PC-3 (cell line): ENCODE results near the gene TUBGCP6. TPM values are rescaled to one million over a fixed set of nuclear protein-coding genes. Genes with fewer than 3 reads are reported as not detected.

ENCODE experiments used
- ATAC-seq: fragments of 200-7000 bp; cut with Tn5 transposase; 2 replicates; pipeline ENCODE4 v1.9.1; 2020; ENCODE audit warnings: mild to moderate bottlenecking, moderate library complexity
- BruUV-seq: library from RNA; stranded (reverse); fragments of 400-500 nt; replicated peaks from 2 replicates; lab custom pipeline; 2021; lab: Mats Ljungman, UMichigan
- CTCF ChIA-PET: fragments of 300-600 bp; sonication (Branson Sonifier 250); formaldehyde crosslinking; loops from one replicate; lab custom pipeline; 2022; ENCODE audit warnings: antibody characterized with exemption; lab: Charles Lee
- POLR2A ChIA-PET: fragments of 300-600 bp; sonication (Branson Sonifier 250); formaldehyde crosslinking; loops from one replicate; lab custom pipeline; 2022; ENCODE audit warnings: antibody characterized with exemption; ENCODE audit not compliant: unreplicated experiment; lab: Charles Lee
- DNase-seq: peaks from one replicate; pipeline ENCODE4 v3.0.0-alpha.2; 2015
- H2AFZ ChIP-seq: fragments of 300-600 bp; sonication (generic); 2 replicates; pipeline ENCODE4 v1.6.0; 2016; ENCODE audit warnings: antibody characterized with exemption, low read length
- H3F3A ChIP-seq: fragments of 300-600 bp; sonication (generic); one replicate; pipeline ENCODE4 v1.6.0; 2017; ENCODE audit warnings: antibody characterized with exemption, low read length, control low read depth, mild to moderate bottlenecking; ENCODE audit not compliant: unreplicated experiment
- H3K27ac ChIP-seq: fragments of 300-600 bp; sonication (generic); 2 replicates; pipeline ENCODE4 v1.5.1; 2016; ENCODE audit warnings: mild to moderate bottlenecking, low read length
- H3K27me3 ChIP-seq: fragments of 300-600 bp; sonication (generic); 2 replicates; pipeline ENCODE4 v1.6.1; 2016; ENCODE audit warnings: low read length, mixed read lengths
- H3K36me3 ChIP-seq: fragments of 300-600 bp; sonication (generic); 2 replicates; pipeline ENCODE4 v1.6.1; 2016; ENCODE audit warnings: low read depth, mixed run types, low read length, mixed read lengths
- H3K4me1 ChIP-seq: fragments of 300-600 bp; sonication (generic); 2 replicates; pipeline ENCODE4 v1.5.1; 2016; ENCODE audit warnings: low read length; ENCODE audit not compliant: insufficient read depth
- H3K4me2 ChIP-seq: fragments of 300-600 bp; sonication (generic); 2 replicates; pipeline ENCODE4 v1.6.0; 2016; ENCODE audit warnings: low read length
- H3K4me3 ChIP-seq: fragments of 300-600 bp; sonication (generic); 2 replicates; pipeline ENCODE4 v1.5.1; 2016; ENCODE audit warnings: mild to moderate bottlenecking, low read length, mixed read lengths
- H3K79me2 ChIP-seq: fragments of 300-600 bp; sonication (generic); 2 replicates; pipeline ENCODE4 v1.6.1; 2017; ENCODE audit warnings: low read length, mixed read lengths
- H3K9ac ChIP-seq: fragments of 300-600 bp; sonication (generic); 2 replicates; pipeline ENCODE4 v1.6.0; 2016; ENCODE audit warnings: mild to moderate bottlenecking, low read length
- H3K9me2 ChIP-seq: fragments of 300-600 bp; sonication (generic); replicated peaks from 2 replicates; pipeline ENCODE4 v1.6.1; 2016; ENCODE audit warnings: mixed run types, low read length, mixed read lengths
- H3K9me3 ChIP-seq: fragments of 300-600 bp; sonication (generic); 2 replicates; pipeline ENCODE4 v1.6.1; 2016; ENCODE audit warnings: low read length, mixed read lengths
- H4K20me1 ChIP-seq: fragments of 300-600 bp; sonication (generic); 2 replicates; pipeline ENCODE4 v1.6.1; 2016; ENCODE audit warnings: low read length, mixed read lengths
- EZH2 ChIP-seq: fragments of 300-600 bp; sonication (generic); IDR thresholded peaks from one replicate; pipeline ENCODE4 v1.6.1; 2017; ENCODE audit warnings: antibody characterized with exemption, mild to moderate bottlenecking, low read length; ENCODE audit not compliant: unreplicated experiment
- EZH2phosphoT487 ChIP-seq: fragments of 300-600 bp; sonication (generic); IDR thresholded peaks from 2 replicates; pipeline ENCODE4 v1.6.1; 2018; ENCODE audit warnings: mild to moderate bottlenecking, antibody characterized with exemption, low read length, borderline replicate concordance
- intact Hi-C: fragments of 100-400 bp; cut with micrococcal nuclease; formaldehyde crosslinking; loops from 2 replicates; pipeline ENCODE4 v1.9.0; 2023
- total RNA-seq: library from RNA; depleted of rRNA; stranded (reverse); fragments of >200 nt; gene quantifications from 2 replicates; pipeline ENCODE4 v1.2.3, GENCODE V29; 2014
- TF ChIP-seq, protein P1 (sequence below): fragments of 300-600 bp; sonication (generic); conservative IDR thresholded peaks from 2 replicates; pipeline ENCODE4 v1.5.1; 2017; ENCODE audit warnings: antibody characterized with exemption, low read depth, mild to moderate bottlenecking, low read length

The TUBGCP6 gene
- total RNA-seq, 1 experiment from 2014 or later: 32.1 TPM

DNA sequence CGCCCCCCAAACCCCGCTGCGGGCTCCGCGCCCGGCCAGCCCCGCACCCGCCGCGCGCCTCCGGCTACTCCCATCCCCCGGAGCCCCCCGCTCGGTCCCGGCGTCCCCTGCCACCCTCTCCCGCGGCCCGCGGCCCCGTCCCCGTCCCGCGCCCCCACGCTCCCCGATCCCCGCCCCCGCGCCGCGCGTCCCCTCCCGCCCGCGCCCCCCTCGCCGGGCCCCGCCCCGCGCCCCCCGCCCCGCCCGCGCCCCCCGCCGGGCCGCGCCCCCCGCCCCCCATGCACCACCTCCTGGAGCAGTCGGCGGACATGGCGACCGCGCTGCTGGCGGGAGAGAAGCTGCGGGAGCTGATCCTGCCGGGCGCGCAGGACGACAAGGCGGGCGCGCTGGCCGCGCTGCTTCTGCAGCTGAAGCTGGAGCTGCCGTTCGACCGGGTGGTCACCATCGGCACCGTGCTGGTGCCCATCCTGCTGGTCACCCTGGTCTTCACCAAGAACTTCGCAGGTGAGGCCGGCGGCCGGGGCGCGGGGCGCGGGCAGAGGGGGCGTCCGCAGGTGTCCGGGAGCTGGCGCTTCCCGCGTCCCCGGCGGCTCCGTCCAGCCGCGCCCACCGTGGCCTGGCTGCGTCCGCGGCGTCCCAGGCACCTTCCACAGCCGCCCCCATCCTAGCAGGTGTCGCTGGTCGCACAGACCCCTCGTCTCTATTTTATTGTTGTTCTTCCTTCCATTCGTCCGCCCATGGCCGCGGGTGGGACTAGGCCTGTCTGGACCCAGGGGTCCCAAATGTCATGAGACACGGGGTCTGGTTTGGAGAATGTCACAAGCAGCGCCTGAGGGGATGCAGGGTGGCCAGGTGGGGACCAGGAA lies 74.1 kb downstream of the TUBGCP6 start, which contains the start of gene PANX2:
TSS of gene PANX2 (plus strand) at position 279 of the 866 bp plus-strand sequence. CDS start at position 279, 0 bp downstream.
- intact Hi-C loops: no loop called here
- TF ChIP-seq, protein P1, sequence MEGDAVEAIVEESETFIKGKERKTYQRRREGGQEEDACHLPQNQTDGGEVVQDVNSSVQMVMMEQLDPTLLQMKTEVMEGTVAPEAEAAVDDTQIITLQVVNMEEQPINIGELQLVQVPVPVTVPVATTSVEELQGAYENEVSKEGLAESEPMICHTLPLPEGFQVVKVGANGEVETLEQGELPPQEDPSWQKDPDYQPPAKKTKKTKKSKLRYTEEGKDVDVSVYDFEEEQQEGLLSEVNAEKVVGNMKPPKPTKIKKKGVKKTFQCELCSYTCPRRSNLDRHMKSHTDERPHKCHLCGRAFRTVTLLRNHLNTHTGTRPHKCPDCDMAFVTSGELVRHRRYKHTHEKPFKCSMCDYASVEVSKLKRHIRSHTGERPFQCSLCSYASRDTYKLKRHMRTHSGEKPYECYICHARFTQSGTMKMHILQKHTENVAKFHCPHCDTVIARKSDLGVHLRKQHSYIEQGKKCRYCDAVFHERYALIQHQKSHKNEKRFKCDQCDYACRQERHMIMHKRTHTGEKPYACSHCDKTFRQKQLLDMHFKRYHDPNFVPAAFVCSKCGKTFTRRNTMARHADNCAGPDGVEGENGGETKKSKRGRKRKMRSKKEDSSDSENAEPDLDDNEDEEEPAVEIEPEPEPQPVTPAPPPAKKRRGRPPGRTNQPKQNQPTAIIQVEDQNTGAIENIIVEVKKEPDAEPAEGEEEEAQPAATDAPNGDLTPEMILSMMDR: no peak
- TF ChIP-seq EZH2: no peak
- no peak for TF ChIP-seq EZH2phosphoT487
- Histone ChIP-seq H3K79me2 (no peaks in the 10 kb centered on the region; the same call in 1 of the 2 replicates), H3K27ac (no peak within 1 kb of the TSS), H3F3A (no peaks in the 10 kb centered on the region), H4K20me1 (no peaks in the 10 kb centered on the region), H2AFZ (peak within 1 kb of the TSS; percentile 63; the same call in 1 of the 2 replicates), H3K4me2 (peak within 1 kb of the TSS; percentile 86), H3K27me3 (no peaks in the 10 kb centered on the region), H3K9ac (peak within 1 kb of the TSS; percentile 15; the same call in 1 of the 2 replicates), H3K4me3 (peak within 1 kb of the TSS; percentile 68), H3K9me3 (no peaks in the 10 kb centered on the region), H3K36me3 (no peaks in the 10 kb centered on the region), H3K9me2 (no peaks in the 10 kb centered on the region), H3K4me1 (no peaks in the 10 kb centered on the region)
- no TSS peak for BruUV-seq
- no peak for DNase-seq
- ChIA-PET POLR2A (no interaction called here), CTCF (no interaction called here)
- ATAC-seq: no peak

GRCh38 chr22:50169774-50170341 lies 75.0 kb downstream of the TUBGCP6 start:
- no peak for ATAC-seq
- DNase-seq: peak; percentile 46
- H3K27ac ChIP-seq: no peak overlapping the region

More at GRCh38 chr22:50169774-50170341, 75.0 kb downstream of the TUBGCP6 start:
- H3K9me2 ChIP-seq: no peaks in the 10 kb centered on the region
- no peaks in the 10 kb centered on the region for H3K4me1 ChIP-seq
- H3K9me3 ChIP-seq: no peaks in the 10 kb centered on the region
- intact Hi-C loops: no loop called here
- no peaks in the 10 kb centered on the region for H4K20me1 ChIP-seq
- H3K4me3 ChIP-seq: peak overlapping the region; percentile 48
- H2AFZ ChIP-seq: no peak overlapping the region
- no peaks in the 10 kb centered on the region for H3K36me3 ChIP-seq
- H3K79me2 ChIP-seq: no peaks in the 10 kb centered on the region; the same call in 1 of the 2 replicates
- no peaks in the 10 kb centered on the region for H3F3A ChIP-seq
- no peak overlapping the region; the same call in 1 of the 2 replicates for H3K9ac ChIP-seq
- no peaks in the 10 kb centered on the region for H3K27me3 ChIP-seq
- no peak for TF ChIP-seq EZH2phosphoT487
- TF ChIP-seq, protein P1: no peak
- ChIA-PET CTCF (no interaction called here), POLR2A (interaction anchor here (0.6 kb wide), 1 partner anchor 119 kb away, joined by 3 read pairs; no protein-coding TSS in a partner anchor)
- H3K4me2 ChIP-seq: peak overlapping the region; percentile 46; the same call in 1 of the 2 replicates
- BruUV-seq: no TSS peak
